ENCODE measurements around the gene FTSJ3.

FTSJ3 gene

GRCh38 chr17:63837962-63838600, 10.6 kb upstream of the FTSJ3 start:
- POLR2A ChIA-PET = interaction anchor here (1.0 to 1.2 kb wide), 2 partner anchors 8 to 65 kb away, joined by 3 to 5 read pairs; partner anchors contain the start of genes CCDC47 and DDX42
- no peak overlapping the region for H3K4me3 ChIP-seq (ENCODE audit: low read depth, low read length)
- TF ChIP-seq CTCF (IDR thresholded peaks at IDR 0.05; ENCODE audit: insufficient read depth, low read length, missing control alignments) = no peak
- CTCF ChIA-PET = interaction anchor here (0.9 to 5.3 kb wide), 6 partner anchors 8 to 226 kb away, joined by 3 to 58 read pairs (median 4); partner anchors contain the start of gene FTSJ3
- no peak for DNase-seq (ENCODE audit: low read depth, low spot score)

- DNase-seq (ENCODE audit: low read depth, low spot score) = no peak
- ChIA-PET POLR2A (no interaction called here), CTCF (interaction anchor here (1.1 to 1.4 kb wide), 2 partner anchors 13 to 153 kb away, joined by 3 to 4 read pairs; no protein-coding TSS in a partner anchor)
- TF ChIP-seq CTCF (IDR thresholded peaks at IDR 0.05; ENCODE audit: insufficient read depth, low read length, missing control alignments) = no peak
- H3K4me3 ChIP-seq (ENCODE audit: low read depth, low read length) = no peak overlapping the region
These were observed 10.0 kb upstream of the FTSJ3 start for GRCh38 chr17:63837480-63837879.

GRCh38 chr17:63836811-63837210, 9.3 kb upstream of the FTSJ3 start:
- CTCF ChIA-PET = interaction anchor here (1.4 kb wide), 1 partner anchor 12 kb away, joined by 4 read pairs; no protein-coding TSS in a partner anchor
- no peak overlapping the region for H3K4me3 ChIP-seq (ENCODE audit: low read depth, low read length)
- no peak for DNase-seq (ENCODE audit: low read depth, low spot score)
- TF ChIP-seq CTCF (IDR thresholded peaks at IDR 0.05; ENCODE audit: insufficient read depth, low read length, missing control alignments) = no peak
- POLR2A ChIA-PET = no interaction called here

- no peak for TF ChIP-seq CTCF (IDR thresholded peaks at IDR 0.05; ENCODE audit: insufficient read depth, low read length, missing control alignments)
- no peak for DNase-seq (ENCODE audit: low read depth, low spot score)
- POLR2A ChIA-PET = no interaction called here
- no peak overlapping the region for H3K4me3 ChIP-seq (ENCODE audit: low read depth, low read length)
- CTCF ChIA-PET = interaction anchor here (0.7 to 1.6 kb wide), 11 partner anchors 8 to 208 kb away, joined by 3 to 15 read pairs (median 4); no protein-coding TSS in a partner anchor
These were observed 7.8 kb upstream of the FTSJ3 start for GRCh38 chr17:63835167-63835720.

GRCh38 chr17:63834431-63835166, 7.1 kb upstream of the FTSJ3 start:
- no peak overlapping the region for H3K4me3 ChIP-seq (ENCODE audit: low read depth, low read length)
- ChIA-PET POLR2A (interaction anchor here (0.7 to 1.4 kb wide), 2 partner anchors 13 to 15 kb away, joined by 5 to 6 read pairs; no protein-coding TSS in a partner anchor), CTCF (interaction anchor here (0.7 to 1.6 kb wide), 14 partner anchors 9 to 208 kb away, joined by 3 to 15 read pairs (median 4); no protein-coding TSS in a partner anchor)
- peak; percentile 76 for TF ChIP-seq CTCF (IDR thresholded peaks at IDR 0.05; ENCODE audit: insufficient read depth, low read length, missing control alignments)
- DNase-seq (ENCODE audit: low read depth, low spot score) = no peak
